ENCODE results near the gene OR51D1.

The OR51D1 gene

GRCh38 chr11:4607781-4608666 lies 29.3 kb upstream of the OR51D1 start, which contains the start of gene TRIM68:
TRIM68 (minus strand) TSS chr11:4608231; CDS start chr11:4605504, 2,727 bp downstream.
- H3K4me3 ChIP-seq (ENCODE audit: control insufficient read depth, low read depth, low read length): peak within 1 kb of the TSS; percentile 95
- DNase-seq (ENCODE audit: low read depth): peak; percentile 80
- TF ChIP-seq, protein P1, sequence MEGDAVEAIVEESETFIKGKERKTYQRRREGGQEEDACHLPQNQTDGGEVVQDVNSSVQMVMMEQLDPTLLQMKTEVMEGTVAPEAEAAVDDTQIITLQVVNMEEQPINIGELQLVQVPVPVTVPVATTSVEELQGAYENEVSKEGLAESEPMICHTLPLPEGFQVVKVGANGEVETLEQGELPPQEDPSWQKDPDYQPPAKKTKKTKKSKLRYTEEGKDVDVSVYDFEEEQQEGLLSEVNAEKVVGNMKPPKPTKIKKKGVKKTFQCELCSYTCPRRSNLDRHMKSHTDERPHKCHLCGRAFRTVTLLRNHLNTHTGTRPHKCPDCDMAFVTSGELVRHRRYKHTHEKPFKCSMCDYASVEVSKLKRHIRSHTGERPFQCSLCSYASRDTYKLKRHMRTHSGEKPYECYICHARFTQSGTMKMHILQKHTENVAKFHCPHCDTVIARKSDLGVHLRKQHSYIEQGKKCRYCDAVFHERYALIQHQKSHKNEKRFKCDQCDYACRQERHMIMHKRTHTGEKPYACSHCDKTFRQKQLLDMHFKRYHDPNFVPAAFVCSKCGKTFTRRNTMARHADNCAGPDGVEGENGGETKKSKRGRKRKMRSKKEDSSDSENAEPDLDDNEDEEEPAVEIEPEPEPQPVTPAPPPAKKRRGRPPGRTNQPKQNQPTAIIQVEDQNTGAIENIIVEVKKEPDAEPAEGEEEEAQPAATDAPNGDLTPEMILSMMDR (IDR thresholded peaks at IDR 0.05; ENCODE audit: control insufficient read depth, insufficient read depth, low read depth, low read length, missing control alignments): no peak

GRCh38 chr11:4610258-4610935 lies 26.9 kb upstream of the OR51D1 start:
- TF ChIP-seq, protein P1 (IDR thresholded peaks at IDR 0.05; ENCODE audit: control insufficient read depth, insufficient read depth, low read depth, low read length, missing control alignments): no peak
- no peak for DNase-seq (ENCODE audit: low read depth)
- H3K4me3 ChIP-seq (ENCODE audit: control insufficient read depth, low read depth, low read length): no peak overlapping the region

- DNase-seq (ENCODE audit: low read depth): no peak
- no peak overlapping the region for H3K4me3 ChIP-seq (ENCODE audit: control insufficient read depth, low read depth, low read length)
- TF ChIP-seq, protein P1 (IDR thresholded peaks at IDR 0.05; ENCODE audit: control insufficient read depth, insufficient read depth, low read depth, low read length, missing control alignments): no peak
Observed at GRCh38 chr11:4611986-4612385, 25.3 kb upstream of the OR51D1 start.

GRCh38 chr11:4615856-4616444 lies 21.3 kb upstream of the OR51D1 start:
- no peak overlapping the region for H3K4me3 ChIP-seq (ENCODE audit: control insufficient read depth, low read depth, low read length)
- no peak for DNase-seq (ENCODE audit: low read depth)
- TF ChIP-seq, protein P1 (IDR thresholded peaks at IDR 0.05; ENCODE audit: control insufficient read depth, insufficient read depth, low read depth, low read length, missing control alignments): no peak

- DNase-seq (ENCODE audit: low read depth): no peak
- TF ChIP-seq, protein P1 (IDR thresholded peaks at IDR 0.05; ENCODE audit: control insufficient read depth, insufficient read depth, low read depth, low read length, missing control alignments): no peak
- no peak overlapping the region for H3K4me3 ChIP-seq (ENCODE audit: control insufficient read depth, low read depth, low read length)
Observed at GRCh38 chr11:4619514-4619913, 17.8 kb upstream of the OR51D1 start.

GRCh38 chr11:4626207-4627099 lies 10.8 kb upstream of the OR51D1 start:
- TF ChIP-seq, protein P1 (IDR thresholded peaks at IDR 0.05; ENCODE audit: control insufficient read depth, insufficient read depth, low read depth, low read length, missing control alignments): peak; percentile 54
- H3K4me3 ChIP-seq (ENCODE audit: control insufficient read depth, low read depth, low read length): no peak overlapping the region
- no peak for DNase-seq (ENCODE audit: low read depth)
